Measurements from ENCODE around the gene MB21D2. TPM values are rescaled to one million over a fixed set of nuclear protein-coding genes. Genes with fewer than 3 reads are reported as not detected.
A peak's percentile ranks its signal among the peaks of the same experiment; 100 is the strongest.

Gene MB21D2
- total and polyA plus RNA-seq, 2 of the 8 experiments (the other 6 are each of a cell fraction or from before 2014, with no cell fraction given) = 10.0 to 21.0 TPM

DNA sequence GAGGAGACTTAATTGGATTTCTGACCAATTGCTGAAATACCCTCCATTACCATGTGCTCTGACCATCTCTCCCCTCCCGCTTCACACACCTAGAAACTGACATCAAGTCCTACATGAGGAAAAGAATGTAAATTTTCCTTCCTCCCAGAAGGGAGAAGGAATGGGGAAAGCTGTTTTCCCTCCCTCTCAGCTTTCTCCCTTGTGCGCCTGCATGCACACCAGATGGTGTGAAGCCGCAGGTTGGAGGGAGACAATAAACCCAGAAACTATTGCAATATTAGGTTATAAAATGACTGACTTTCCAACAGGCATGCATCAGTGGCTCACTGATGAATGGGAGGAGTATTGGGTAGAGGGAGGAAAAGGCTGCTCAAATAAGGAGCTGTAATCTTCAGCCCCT is 50.9 kb downstream of the MB21D2 start:
- peak overlapping the region; percentile 34; the same call in 1 of the 2 replicates for H2BK12ac ChIP-seq (ENCODE audit: low read depth, low read length)
- no peak overlapping the region; the same call in 1 of the 2 replicates for H2AK5ac ChIP-seq (ENCODE audit: low read depth, low read length)
- no peak overlapping the region for H3K27ac ChIP-seq (ENCODE audit: low read depth, low read length)
- H3K4me3 ChIP-seq (ENCODE audit: extremely low read depth in 1 of 4, insufficient read depth in 2 of 4, low read depth in 3 of 4, low read length in 4 of 4) = no peak overlapping the region
- no peak overlapping the region for H2BK15ac ChIP-seq (ENCODE audit: low read length)
- H3K23ac ChIP-seq (ENCODE audit: insufficient read length) = no peak overlapping the region
- H3K4me1 ChIP-seq (replicated peaks in 1 of 4; ENCODE audit: control insufficient read depth in 3 of 4, insufficient read depth in 4 of 4, low read length in 3 of 4) = peaks cover 0 to 18% (median 11%) of the 10 kb centered on the region in 4 experiments; a peak in 6 of 7 replicates
- H3K79me1 ChIP-seq (ENCODE audit: low read depth, low read length) = peaks cover 13% of the 10 kb centered on the region
- H2AFZ ChIP-seq (ENCODE audit: low read length) = no peak overlapping the region
- H3K56ac ChIP-seq (replicated peaks; ENCODE audit: insufficient read length, low read depth, low read length) = no peak overlapping the region
- no peak overlapping the region for H4K91ac ChIP-seq (replicated peaks; ENCODE audit: insufficient read length, low read length)
- TF ChIP-seq EP300 (IDR thresholded peaks at IDR 0.05; ENCODE audit: borderline replicate concordance in 1 of 2, low read depth in 2 of 2, low read length in 2 of 2) = no peak
- TF ChIP-seq, protein P1, sequence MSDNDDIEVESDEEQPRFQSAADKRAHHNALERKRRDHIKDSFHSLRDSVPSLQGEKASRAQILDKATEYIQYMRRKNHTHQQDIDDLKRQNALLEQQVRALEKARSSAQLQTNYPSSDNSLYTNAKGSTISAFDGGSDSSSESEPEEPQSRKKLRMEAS (IDR thresholded peaks at IDR 0.05) = 0 out of 2 replicates have a peak, but pooled peaks have one; percentile 45
- TF ChIP-seq, protein P2, sequence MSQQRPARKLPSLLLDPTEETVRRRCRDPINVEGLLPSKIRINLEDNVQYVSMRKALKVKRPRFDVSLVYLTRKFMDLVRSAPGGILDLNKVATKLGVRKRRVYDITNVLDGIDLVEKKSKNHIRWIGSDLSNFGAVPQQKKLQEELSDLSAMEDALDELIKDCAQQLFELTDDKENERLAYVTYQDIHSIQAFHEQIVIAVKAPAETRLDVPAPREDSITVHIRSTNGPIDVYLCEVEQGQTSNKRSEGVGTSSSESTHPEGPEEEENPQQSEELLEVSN (IDR thresholded peaks at IDR 0.05) = peak; percentile 63
- no peak for TF ChIP-seq HDAC2 (IDR thresholded peaks at IDR 0.05; ENCODE audit: borderline replicate concordance in 1 of 2, low read depth in 2 of 2, low read length in 2 of 2)
- H4K20me1 ChIP-seq (replicated peaks in 1 of 2; ENCODE audit: control insufficient read depth in 1 of 2, insufficient read depth in 2 of 2, low read length in 2 of 2) = peaks cover 2 to 8% of the 10 kb centered on the region in 2 experiments
- FAIRE-seq (no peak), DNase-seq (ENCODE audit: low read depth in 1 of 2, low spot score in 2 of 2) (no peak)
- no peaks in the 10 kb centered on the region; a peak in 1 of 8 replicates for H3K36me3 ChIP-seq (ENCODE audit: control insufficient read depth in 2 of 4, insufficient read depth in 4 of 4, low read length in 3 of 4)
- H4K8ac ChIP-seq (ENCODE audit: extremely low read depth, insufficient read depth, low read length) = no peak overlapping the region
- ChIA-PET CTCF (ENCODE audit: partially characterized antibody) (interaction anchor here (1.6 kb wide), 1 partner anchor 57 kb away, joined by 5 read pairs; no protein-coding TSS in a partner anchor), POLR2A (ENCODE audit: partially characterized antibody) (interaction anchor here (0.7 to 1.2 kb wide), 3 partner anchors 10 to 53 kb away, joined by 3 read pairs; no protein-coding TSS in a partner anchor)
- no peak overlapping the region for H3K9ac ChIP-seq (replicated peaks in 1 of 4; ENCODE audit: extremely low read depth in 1 of 4, low read depth in 3 of 4, low read length in 3 of 4)
- 88% methylated on average over 3 of the region's 3 CpGs; no CpG with 5 or more reads in 1 of the 2 experiments for WGBS, 2 experiments (ENCODE audit: extremely low coverage in 1 of 2, insufficient coverage in 1 of 2, insufficient read length in 1 of 2, insufficient replicate concordance in 2 of 2, low coverage in 1 of 2, low lambda C conversion rate in 2 of 2, missing lambda C conversion rate in 1 of 2)
- H2BK20ac ChIP-seq (ENCODE audit: low read length) = no peak overlapping the region
- H3K23me2 ChIP-seq (ENCODE audit: low read depth, low read length) = no peaks in the 10 kb centered on the region
- no peak overlapping the region for H2BK5ac ChIP-seq (ENCODE audit: low read depth, low read length)
- H3K4me2 ChIP-seq (ENCODE audit: insufficient read depth in 1 of 2, low read depth in 2 of 2, low read length in 2 of 2) = no peak overlapping the region
- H3K79me2 ChIP-seq (ENCODE audit: control insufficient read depth in 1 of 2, insufficient read depth in 2 of 2, low read length in 2 of 2) = peaks cover 10 to 89% of the 10 kb centered on the region in 2 experiments; a peak in 3 of 4 replicates
- H2BK120ac ChIP-seq (replicated peaks; ENCODE audit: low read depth, low read length) = no peak overlapping the region
- H3K14ac ChIP-seq (ENCODE audit: insufficient read length) = no peak overlapping the region
- no peak overlapping the region for H4K5ac ChIP-seq (ENCODE audit: insufficient read length, low read depth, low read length)
- no peak overlapping the region for H3K4ac ChIP-seq (replicated peaks; ENCODE audit: insufficient read length, low read depth, low read length)
- H3K27me3 ChIP-seq (replicated peaks in 1 of 4; ENCODE audit: control insufficient read depth in 3 of 4, extremely low read depth in 1 of 4, insufficient read depth in 3 of 4, low read length in 3 of 4) = no peaks in the 10 kb centered on the region
- H3K18ac ChIP-seq (ENCODE audit: extremely low read depth, low read length) = no peak overlapping the region
- H3K9me3 ChIP-seq (ENCODE audit: insufficient read depth in 2 of 2, low read depth in 1 of 2, low read length in 1 of 2) = no peaks in the 10 kb centered on the region

Data from H1 (cell line).